Stimulated activated CD4-positive, alpha-beta T cell treated with anti-CD3 and anti-CD28 coated beads, Interleukin-15, amount 100 ng/mL, for 24 hours (primary cell): ENCODE measurements around the gene SHC3.

ENCODE experiments used
- DNase-seq: peaks from one replicate; pipeline ENCODE4 v3.0.0-alpha.2; 2020

Gene SHC3

DNA sequence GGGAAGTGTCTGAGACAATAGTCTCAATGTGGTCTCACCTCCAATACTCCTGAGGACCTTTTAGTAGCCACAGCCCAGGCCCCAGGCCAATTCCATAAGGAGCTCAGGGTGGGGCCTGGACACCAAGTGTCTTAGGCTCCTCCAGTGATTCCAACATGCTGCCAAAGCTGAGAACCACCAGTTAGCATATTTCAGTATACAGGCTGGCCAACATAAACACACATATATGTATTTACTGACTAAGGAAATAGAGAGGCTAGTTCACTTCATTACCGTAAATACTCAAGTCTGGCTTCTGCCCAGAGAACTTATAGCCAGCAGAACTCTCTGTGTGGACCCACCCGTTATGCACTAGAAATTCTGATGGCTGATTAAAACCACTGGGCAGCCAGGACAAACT is 163.3 kb downstream of the SHC3 start:
- no peak for DNase-seq

DNA sequence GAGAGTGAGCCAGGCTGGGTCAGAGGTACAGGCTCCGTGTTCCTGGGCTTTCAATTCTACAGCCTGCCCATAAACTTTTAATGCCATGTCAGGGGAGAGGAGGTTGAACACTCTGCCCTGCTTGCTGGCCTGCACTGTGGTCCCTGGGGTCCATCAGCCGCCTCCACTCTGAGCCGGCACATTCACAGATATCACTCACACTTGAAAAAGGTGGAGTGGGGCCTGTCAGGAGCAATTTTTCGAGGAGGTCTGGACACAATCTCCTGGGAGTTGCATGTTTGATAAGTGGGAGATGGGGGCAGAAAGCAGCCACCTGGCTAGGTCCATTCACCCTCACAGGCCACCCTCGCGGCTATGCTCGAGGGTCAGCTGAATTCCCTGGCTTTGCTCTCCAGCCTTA is 164.5 kb downstream of the SHC3 start:
- no peak for DNase-seq

DNA sequence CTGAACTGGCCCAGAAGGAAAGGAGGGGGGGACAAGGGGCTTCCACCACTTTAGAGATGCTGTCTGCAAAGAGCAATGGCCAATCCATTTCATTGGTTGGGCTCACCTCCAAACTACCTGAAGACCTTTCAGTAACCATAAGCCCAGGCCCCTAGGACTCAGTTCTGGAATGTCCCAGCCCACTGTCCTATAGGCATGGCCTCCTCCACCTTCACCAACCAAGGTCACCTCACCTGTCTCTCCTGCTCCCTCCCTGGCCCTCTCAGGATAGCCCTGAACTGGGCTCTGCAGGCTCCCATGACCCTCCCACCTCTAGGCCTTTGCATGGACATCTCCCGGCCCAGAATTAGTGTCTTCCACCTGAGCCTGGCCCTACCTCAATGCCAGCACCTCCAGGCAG is 165.0 kb downstream of the SHC3 start:
- no peak for DNase-seq

DNA sequence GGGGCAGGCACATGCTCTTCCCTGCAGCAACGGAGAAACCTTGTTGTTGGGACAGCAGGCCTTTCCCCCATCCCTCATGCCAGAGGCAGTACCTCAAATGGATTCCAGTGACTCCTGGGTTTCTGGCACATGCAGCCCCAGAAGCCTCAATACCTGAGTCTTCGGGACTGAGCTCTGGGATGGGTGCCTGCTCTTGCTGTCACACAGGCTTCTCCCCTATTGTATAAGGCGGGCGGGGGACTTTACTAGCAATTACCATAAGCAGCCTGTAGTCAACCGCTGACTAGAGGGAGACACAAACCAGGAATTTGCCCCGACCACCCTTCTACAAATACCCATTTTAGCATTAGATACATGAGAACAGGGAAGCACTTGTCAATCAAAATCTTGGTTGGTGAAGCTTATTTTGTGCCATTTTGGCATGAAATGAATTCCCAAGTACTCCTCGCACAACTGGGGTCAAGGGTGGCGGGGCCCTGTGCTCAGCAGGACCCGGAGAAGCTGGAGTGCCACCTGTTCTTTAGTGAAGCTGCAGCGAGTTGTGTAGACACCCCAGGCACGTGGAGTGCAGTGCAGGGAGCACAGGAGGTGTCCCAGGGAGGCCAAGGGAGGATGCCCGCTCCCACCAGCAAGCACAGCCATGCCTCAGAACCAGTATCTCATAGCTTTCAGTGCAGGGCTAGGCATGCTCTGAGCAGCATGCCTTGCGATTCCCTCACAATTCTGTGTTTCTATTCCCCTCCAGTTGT is 166.2 kb downstream of the SHC3 start:
- DNase-seq, result no peak

DNA sequence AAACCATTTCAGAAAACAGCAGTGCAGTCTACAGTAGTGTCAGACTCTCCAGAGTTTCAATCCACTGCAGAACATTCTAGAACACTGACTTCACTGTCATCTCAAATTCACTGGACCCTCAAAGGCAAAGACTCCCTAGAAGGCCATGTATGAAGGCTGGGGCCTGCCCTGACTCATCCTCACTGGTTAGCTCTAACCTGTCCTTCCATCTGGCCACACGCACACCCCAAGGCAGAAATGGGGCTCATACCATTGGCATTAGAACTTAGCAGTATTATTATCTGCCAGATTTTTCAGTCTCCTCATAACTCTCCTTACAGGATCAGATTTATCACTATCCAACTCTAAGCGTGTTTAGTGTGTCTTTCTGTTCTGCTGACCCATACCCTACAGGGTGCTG is 166.9 kb downstream of the SHC3 start:
- DNase-seq, result no peak

DNA sequence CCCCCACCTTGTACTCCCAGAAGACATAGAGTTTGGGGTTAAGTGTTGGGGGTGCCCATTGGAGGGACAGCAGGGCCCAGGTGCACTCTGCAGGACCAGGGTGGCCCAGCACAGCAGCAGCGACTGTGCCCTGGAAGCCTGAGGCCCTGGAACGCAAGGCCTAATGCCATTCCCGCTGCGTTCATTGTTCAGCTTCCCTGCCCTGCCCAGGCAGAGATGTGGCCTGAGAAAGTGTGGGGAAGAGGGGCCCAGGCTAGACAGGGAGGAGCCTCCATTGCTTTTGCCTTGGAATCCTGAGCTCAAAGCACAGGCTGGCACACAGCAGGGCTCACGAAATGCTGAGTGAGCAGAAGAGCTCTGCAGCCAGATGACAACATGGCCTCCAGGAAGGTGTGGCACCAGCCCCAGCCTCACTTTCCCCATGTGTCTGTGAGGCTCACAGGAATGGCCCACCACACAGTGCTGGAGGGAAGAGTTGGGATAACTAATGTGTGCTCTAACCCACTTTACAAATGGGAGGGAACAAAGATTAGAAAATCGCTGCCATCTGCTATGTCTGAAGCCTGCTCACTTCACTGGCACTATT is 168.0 kb downstream of the SHC3 start:
- no peak for DNase-seq

DNA sequence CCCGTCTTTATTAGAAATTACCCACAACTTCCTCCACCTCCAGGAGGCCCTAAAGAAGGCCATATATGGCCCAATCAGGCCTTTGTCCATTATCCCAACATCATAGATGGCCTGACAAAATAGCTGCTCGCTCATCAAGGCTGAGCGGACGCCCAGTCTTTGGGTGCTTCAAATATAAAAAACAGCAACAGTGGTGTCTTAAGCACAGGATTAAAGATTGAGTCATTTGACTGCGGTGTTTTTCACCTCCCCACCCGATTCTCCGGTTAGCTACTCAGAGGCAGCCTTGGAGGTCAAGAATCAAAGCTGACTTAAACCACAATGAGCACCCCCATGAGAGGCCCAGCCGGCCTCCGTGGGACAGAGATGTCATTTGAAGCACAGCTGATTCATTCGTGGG is 168.6 kb downstream of the SHC3 start:
- DNase-seq, result no peak

DNA sequence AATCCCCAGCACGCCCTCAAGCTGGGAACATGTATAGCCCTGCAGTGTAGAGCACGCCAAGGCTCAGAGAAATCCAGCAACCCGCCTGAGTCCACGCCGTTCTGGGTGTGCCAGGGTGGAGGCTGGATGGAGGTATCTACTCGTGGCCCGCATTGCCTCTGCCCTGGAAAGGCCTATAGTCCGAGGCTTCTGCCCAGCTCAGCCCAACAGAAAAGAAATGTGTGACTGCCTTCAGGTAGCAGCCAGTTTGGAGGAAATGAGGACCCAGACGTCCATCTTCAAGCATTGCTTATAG is 169.1 kb downstream of the SHC3 start:
- DNase-seq, result no peak

DNA sequence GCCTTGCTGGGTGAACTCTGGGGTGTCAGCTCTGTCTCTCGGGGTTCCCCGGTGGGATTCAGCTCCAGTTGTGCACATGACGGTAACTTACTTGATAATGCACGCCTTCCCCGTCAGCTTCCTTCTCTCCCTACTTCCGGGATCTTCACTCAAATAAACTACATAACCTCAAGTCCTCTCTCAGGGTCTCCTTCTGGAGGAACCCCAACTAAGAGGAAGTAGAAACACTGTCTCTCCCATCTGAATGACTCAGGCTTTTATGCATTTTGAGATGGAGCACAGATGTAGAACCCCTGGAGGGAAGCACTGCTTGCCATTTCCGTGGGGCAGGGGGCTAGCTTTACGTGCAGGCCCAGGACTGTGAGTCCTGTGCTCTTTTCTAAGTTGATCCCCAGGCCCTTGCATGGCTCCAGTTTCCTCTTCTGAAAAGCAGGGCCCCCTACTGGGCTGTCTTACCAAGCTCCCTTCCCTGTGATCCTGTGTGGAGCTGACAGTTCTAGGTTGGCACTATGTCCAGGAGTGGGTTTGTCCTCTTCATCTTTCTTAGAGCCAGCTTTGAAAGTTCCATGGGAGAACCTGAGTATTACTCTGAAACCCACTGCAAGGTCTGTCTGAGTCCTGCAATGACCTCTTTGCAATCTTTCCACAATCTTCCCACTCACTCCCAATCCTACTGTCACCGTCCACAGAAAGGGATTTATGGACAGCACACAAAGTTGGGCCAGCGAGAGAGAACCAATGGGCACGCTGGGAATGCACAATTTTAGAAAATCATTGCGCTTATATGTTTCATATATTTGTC is 169.7 kb downstream of the SHC3 start:
- DNase-seq, result no peak

DNA sequence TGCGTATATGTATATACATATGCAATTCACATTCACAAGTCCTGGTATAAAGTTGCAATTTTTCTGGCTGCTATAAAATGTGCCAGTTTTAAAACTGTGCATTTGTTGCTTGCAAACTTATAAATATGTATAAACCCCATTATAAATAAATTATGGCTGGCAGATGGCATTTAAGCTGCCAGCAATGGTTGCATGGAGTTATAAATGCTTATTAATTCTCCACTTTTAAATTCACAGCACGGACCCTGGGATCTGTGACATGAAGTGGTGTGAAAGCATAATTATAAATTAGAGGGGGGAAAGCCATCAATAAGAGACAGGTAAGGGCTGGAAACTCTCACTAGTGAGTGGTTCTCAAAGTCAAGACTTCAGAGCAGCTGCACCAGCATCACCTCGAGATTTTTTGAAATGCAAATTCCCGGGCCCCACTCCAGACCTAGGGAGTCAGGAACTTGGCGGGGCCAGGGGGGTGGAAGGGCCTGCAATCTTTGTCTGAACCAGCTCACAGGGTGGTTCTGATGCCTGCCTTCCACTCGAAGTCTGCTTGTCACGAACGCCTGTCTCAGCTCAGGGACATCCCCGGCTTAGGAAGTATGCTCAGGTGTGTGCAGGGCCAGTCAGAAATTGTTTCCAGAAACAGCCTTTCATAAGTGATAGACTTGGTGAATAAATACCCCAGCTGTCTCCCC is 170.4 kb downstream of the SHC3 start:
- no peak for DNase-seq

DNA sequence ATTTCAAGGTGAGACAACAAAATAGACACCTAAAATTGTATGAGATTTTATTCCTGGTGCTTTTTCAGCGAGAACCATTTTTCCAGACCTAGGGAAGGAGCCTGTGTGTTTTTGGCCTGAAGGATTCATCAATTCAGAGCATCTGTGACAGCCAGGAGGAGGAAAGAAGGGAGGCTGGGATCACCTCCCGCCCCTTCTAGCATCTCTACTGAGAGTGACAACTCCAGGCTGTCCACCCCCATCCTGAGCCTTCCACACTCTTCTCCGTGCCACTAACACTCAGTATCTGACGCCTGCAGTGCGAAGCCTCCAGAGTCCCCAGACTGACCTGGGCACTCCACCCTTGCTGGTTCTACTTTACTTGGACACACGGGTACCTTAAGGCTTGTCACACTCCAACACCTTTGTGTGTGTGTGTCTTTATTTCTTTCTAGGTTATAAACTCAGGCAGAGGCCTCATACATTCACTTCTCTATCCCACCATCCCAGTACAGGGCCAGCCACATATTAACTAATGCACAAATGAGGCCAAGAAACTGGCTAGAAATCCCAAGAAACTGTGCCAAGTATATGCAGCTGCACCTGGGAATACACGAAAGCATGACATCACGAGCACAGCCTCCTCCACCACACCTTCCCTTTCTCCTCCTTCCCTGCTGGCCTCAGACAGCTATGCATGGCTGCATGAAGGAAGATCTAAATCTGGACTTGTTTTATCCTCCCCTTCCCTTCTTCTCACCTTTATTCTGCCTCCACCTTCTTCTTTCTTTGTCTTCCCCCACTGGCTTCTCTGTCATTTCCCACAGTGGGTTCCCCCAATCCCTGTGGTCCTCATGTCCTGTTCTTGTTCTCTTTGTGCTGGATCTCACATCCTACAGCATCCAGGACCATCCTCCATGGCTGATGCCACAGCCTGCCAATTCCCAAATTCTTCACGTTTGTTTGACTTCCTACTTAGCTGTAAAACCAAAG is 171.3 kb downstream of the SHC3 start:
- no peak for DNase-seq

DNA sequence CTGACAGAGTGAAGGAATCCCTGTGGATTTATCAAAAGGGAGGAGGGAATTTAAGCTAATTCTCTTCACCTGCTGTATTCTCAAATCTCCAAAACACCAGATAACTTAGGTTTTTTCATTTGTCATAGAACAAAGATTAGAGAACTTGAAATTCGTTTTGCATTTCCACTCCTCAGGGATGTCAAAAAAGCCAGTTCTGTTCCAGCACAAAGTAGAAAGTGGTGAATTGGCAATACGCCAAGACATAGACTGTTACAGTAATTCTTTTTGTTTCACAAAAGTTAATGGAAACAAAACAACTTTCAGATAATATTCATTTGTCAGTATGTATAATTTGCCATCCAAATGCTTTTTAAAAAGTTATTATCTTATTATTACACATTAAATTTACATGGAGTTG is 172.4 kb downstream of the SHC3 start:
- no peak for DNase-seq

DNA sequence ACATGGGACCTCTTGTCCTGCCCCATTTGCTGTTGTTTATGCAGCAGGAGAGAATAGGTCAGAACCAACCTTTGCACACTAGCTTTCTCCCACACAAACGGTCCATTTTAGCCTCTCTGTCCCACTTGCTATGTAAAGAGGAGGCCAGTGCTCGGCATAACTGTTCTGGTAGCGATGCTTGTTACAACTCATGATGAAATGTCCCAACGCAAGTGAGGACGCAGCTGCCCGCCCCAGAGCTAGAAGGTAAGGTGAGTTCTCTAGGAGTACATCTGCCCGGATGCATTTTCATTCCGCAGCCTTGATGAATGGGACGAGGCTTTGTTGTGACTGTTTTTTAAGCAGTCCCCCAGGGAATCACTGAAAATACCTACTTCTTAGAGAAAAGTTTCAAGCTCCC is 173.3 kb downstream of the SHC3 start:
- no peak for DNase-seq

DNA sequence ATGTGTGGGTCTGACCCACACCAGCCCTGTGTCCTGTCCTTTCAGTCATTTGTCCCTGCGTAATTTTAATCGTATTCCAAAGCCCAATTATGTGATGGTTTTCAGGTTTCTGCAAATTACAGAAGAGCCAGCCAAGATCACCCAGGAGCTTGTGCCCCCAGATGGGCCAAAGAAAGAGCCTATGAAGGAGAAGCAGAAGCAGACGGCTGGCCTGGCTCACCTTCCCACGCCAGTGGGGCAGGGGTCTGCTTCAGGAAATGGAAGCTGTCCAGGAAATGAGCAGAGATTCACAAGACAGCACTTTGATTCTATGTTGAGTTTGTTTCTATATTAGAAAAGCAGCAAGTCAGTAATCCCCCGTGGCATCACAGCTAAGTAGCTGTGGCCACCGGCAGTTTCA is 175.6 kb downstream of the SHC3 start:
- no peak for DNase-seq

DNA sequence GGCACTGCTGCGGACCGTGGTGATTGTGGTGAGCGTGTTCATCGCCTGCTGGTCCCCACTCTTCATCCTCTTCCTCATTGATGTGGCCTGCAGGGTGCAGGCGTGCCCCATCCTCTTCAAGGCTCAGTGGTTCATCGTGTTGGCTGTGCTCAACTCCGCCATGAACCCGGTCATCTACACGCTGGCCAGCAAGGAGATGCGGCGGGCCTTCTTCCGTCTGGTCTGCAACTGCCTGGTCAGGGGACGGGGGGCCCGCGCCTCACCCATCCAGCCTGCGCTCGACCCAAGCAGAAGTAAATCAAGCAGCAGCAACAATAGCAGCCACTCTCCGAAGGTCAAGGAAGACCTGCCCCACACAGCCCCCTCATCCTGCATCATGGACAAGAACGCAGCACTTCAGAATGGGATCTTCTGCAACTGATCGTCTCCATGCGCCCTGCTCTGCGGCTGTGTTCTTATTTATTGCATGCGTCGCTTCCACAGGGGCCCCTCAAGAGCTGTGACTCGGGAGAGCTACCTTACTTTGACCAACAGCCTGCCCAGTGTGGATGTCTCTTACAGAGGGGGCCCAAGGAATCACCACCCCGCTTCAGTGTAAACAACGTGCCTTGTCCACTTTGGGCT is 176.6 kb downstream of the SHC3 start:
- no peak for DNase-seq

DNA sequence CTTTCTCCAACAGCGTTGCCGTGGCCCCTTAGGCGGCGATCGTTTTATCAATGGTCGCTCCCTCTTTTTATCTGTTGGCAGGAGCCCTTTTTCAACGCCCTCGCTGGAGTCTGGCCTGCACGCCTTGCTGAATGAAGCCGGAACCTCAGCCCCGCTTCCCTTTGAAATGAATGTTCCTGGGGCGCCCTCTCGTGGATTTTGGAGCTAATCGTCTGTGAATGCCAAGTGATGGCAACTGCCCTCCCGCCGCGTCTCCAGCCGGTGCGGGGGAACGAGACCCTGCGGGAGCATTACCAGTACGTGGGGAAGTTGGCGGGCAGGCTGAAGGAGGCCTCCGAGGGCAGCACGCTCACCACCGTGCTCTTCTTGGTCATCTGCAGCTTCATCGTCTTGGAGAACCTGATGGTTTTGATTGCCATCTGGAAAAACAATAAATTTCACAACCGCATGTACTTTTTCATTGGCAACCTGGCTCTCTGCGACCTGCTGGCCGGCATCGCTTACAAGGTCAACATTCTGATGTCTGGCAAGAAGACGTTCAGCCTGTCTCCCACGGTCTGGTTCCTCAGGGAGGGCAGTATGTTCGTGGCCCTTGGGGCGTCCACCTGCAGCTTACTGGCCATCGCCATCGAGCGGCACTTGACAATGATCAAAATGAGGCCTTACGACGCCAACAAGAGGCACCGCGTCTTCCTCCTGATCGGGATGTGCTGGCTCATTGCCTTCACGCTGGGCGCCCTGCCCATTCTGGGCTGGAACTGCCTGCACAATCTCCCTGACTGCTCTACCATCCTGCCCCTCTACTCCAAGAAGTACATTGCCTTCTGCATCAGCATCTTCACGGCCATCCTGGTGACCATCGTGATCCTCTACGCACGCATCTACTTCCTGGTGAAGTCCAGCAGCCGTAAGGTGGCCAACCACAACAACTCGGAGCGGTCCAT is 177.4 kb downstream of the SHC3 start:
- peak; percentile 90 for DNase-seq

DNA sequence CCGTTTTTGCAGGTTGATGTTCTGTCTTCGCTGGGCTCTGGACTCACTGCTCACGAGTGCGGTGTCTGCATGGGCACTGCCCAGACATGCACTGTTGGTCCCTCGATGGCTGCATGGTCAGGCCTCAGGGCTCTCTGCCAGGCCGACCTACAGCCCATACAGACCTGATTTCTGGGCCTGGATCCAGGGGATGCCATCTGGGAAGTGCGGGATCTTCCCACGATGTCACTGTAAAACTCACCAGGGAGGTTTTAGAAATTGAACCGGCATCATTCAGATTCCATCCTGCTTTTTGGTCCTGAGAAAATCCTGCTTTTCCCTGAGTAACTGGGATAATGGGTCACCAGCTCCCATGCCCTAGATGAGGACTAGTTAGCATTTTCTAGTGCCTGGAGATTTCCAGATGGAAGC is 178.2 kb downstream of the SHC3 start:
- DNase-seq, result no peak

DNA sequence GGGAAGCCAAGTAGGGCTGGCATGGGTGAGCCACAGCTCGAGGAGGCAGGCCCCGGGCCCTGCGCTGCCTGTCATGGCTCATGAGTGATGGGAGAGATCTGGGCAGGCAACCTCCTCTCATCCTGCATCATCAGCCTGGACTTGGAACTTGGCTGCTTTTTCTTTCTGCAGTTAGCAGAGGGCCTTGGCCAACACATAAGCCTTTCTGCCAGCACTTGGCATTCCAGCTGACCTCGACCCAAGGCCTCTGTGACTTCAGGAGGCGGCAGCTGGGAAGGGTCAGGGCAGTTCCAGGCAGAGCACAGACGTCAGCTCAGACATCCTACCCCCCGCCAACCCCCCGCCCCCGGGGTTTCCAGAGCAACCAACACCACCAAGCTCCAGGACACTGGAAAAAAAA is 179.7 kb downstream of the SHC3 start:
- DNase-seq, result no peak

DNA sequence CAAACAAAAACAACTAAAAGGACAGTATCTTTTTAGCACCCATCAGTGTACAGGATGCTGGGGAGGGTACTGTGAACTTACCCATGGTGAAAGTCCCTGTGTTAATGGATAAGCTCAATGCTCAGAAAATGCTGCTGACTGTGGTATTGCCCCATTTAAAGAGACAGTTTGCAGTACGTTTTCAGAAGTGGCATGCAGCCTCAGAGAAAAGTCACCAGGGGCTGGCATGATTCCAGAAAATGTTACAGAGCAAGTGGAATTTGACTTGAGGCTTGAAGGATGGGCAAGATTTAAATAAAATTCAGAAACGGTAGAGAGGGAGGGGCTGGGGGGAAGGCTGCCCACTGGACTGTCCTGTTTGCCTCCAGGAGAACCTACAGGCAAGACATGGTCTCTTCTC is 180.1 kb downstream of the SHC3 start:
- DNase-seq, result no peak

DNA sequence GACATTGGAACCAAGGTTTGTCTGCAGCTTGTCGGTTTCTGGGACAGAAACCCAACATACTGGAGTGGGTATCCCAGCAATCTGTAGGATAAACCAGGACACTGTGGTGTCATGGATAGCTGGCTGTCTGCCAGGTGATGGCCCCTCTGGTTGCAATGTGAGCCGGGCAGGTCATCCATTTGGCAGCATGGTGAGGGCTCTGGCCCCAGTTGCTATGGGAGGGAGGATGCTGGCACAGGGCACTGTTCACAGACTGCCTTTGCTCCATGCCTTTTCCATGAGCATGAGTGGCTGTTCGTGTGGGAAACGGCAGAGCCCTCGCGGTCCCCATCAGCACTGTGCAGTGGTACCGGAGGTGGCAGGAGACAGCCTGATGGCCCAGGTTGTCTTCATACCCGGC is 181.0 kb downstream of the SHC3 start:
- DNase-seq, result no peak

DNA sequence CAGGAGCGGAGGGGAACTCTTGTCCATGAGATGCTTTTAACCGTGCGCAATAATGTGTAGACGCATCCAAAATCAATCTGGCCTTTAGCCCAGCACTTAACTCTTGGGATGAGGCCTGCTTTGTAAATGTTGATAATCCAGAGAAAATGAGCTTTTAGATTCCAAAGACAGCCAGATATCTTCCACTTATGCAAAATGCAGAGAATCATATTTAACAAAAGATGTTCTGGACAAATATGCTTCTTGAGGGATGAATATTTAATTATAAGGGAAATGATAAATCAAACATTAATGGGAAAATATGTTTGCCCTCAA is 181.7 kb downstream of the SHC3 start:
- no peak for DNase-seq
